Pancreas (tissue), 10 donors: ENCODE data around the gene RPA3. TPM values are rescaled to one million over a fixed set of nuclear protein-coding genes. Genes with fewer than 3 reads are reported as not detected.

Experiments
- ATAC-seq, 4 donors: fragments of 200-7000 bp; cut with Tn5 transposase; one replicate each; pipeline versions ENCODE4 v1.8.0 to v1.9.1; 2020; ENCODE audit warnings: mild to moderate bottlenecking in 4 of 4, moderate library complexity in 4 of 4
- DNase-seq, 6 donors: peaks; one replicate each; pipeline ENCODE4 v3.0.0-alpha.2; 2020
- FAIRE-seq: peaks from 2 replicates; lab custom pipeline; 2012; peaks lifted over from hg19 to GRCh38; lab: Jason Lieb, UNC
- H3K27ac ChIP-seq, 4 donors: fragments of 200-600 bp; sonication (generic); 1 replicate in 3 of 4; 2 replicates in 1 of 4; pipeline versions ENCODE4 v1.5.0 to v1.8.0; 2020
- H3K27me3 ChIP-seq, 4 donors: fragments of 200-600 bp; one replicate each; pipeline ENCODE4 v1.8.0; 2021
- H3K36me3 ChIP-seq, 3 donors: fragments of 200-600 bp; sonication (generic) in 1 of 3; one replicate each; pipeline versions ENCODE4 v1.5.0 to v1.8.0; 2020 to 2021
- H3K4me1 ChIP-seq, 3 donors: fragments of 200-600 bp; one replicate each; pipeline ENCODE4 v1.8.0; 2021
- H3K4me3 ChIP-seq, 4 donors: fragments of 200-600 bp; sonication (generic) in 2 of 4; one replicate each; pipeline versions ENCODE4 v1.5.0 to v1.8.0; 2020 to 2021
- H3K9me3 ChIP-seq, 4 donors: fragments of 200-600 bp; one replicate each; pipeline ENCODE4 v1.8.0; 2021
- CTCF ChIP-seq, 4 donors: fragments of 200-600 bp; sonication (generic) in 3 of 4; IDR thresholded peaks; one replicate each; pipeline versions ENCODE4 v1.5.0 to v1.8.0; 2021; ENCODE audit warnings: antibody characterized with exemption in 4 of 4
- whole genome bisulfite sequencing, 2 donors: extraction: QIAGEN DNeasy Blood & Tissue Kit; methylation state at CpG; one replicate each; pipeline ENCODE4 v1.1.7; 2013; 5-methylcytosine and 5-hydroxymethylcytosine counted together
- intact Hi-C, 3 donors: fragments of 100-400 bp; cut with DNase I; formaldehyde crosslinking; loops; one replicate each; pipeline versions ENCODE4 v1.11.1 to v1.14.2; 2022
- polyA plus RNA-seq, 2 donors: library from polyadenylated mRNA; stranded (reverse); fragments of 200-250 nt; gene quantifications; one replicate each; pipeline ENCODE4 v1.2.3, GENCODE V29; 2013
- total RNA-seq, 6 donors: library from RNA; stranded (reverse); fragmentation: NEBNext Ultra II Directional in 4 of 6; extraction: Animal tissue kit (Norgen Biotek cat#: 25700) in 4 of 6; gene quantifications; one replicate each; pipeline versions ENCODE4 v1.2.1 to v1.2.4, GENCODE V29; 2021 to 2023
- donor health status: healthy with polysubstance abuse.
- donor health status: DM: no; HTN: no; CAD: no; lungs with moderate emphysema.
- donor health status: DM: no; HTN: no; CAD: no.
- donor health status: control.
- donor health status: control.
- donor health status: Bipolar disorder and iron deficiency.
- donor health status: DM: yes; HTN: yes; CAD: no.
- donor health status: DM: no; HTN: no; CAD: no.
- donor health status: DM: no; HTN: no; CAD: no.
- donor health status: DM: yes; HTN: yes; CAD: no.

The RPA3 gene
- total and polyA plus RNA-seq, 8 donors = 5.2 to 16.0 (median 10.0) TPM

- Histone ChIP-seq H3K27ac (no peak overlapping the region), H3K27me3 (no peaks in the 10 kb centered on the region), H3K36me3 (no peaks in the 10 kb centered on the region), H3K9me3 (no peaks in the 10 kb centered on the region), H3K4me1 (no peaks in the 10 kb centered on the region), H3K4me3 (no peak overlapping the region)
- no peak for TF ChIP-seq CTCF (IDR thresholded peaks at IDR 0.05)
- intact Hi-C loops = no loop called here
- 96% methylated on average over 5 of the region's 5 CpGs for WGBS, 2 donors
- no peak for FAIRE-seq
- DNase-seq = no peak
- ATAC-seq = no peak
Observed at GRCh38 chr7:7720750-7721621, 2.6 kb upstream of the RPA3 start.

GRCh38 chr7:7720193-7720592, 1.8 kb upstream of the RPA3 start:
- 92 to 100% methylated on average over 1 of the region's 1 CpG for WGBS, 2 donors
- no peaks in the 10 kb centered on the region for H3K9me3 ChIP-seq
- no peak for DNase-seq
- no peak overlapping the region for H3K4me3 ChIP-seq
- no peaks in the 10 kb centered on the region for H3K36me3 ChIP-seq
- TF ChIP-seq CTCF (IDR thresholded peaks at IDR 0.05) = no peak
- no peaks in the 10 kb centered on the region for H3K27me3 ChIP-seq
- ATAC-seq = peak in 1 of 4 donors; percentile 12
- intact Hi-C loops = no loop called here
- H3K4me1 ChIP-seq = no peaks in the 10 kb centered on the region
- no peak for FAIRE-seq
- H3K27ac ChIP-seq = no peak overlapping the region

DNA sequence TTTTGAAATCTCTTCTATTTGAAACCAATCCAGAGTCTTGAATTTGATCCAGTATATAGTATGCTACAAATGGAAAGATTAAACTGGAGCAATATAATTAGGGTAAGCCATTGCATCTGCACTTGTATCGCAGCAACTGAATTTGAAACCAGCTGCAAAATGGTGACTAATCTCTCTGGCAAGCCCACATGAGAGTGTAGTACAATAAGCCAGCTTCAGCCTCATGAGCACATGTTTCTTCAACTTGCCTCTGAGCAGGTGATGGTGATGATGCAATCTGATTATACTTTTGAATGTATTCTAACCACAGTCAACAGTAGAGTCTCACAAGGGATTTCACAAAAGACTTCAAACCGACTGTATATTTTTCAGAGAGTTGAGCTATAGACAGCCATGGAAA, 829 bp upstream of the RPA3 start:
- DNase-seq = peak in 3 of 6 donors; percentile 30 to 63 (median 33)
- FAIRE-seq = no peak
- no peaks in the 10 kb centered on the region for H3K27me3 ChIP-seq
- no peak for TF ChIP-seq CTCF (IDR thresholded peaks at IDR 0.05)
- no peak overlapping the region for H3K27ac ChIP-seq
- 72 to 89% methylated on average over 2 of the region's 2 CpGs for WGBS, 2 donors
- intact Hi-C loops = no loop called here
- H3K4me3 ChIP-seq = no peak overlapping the region
- peak; percentile 94 to 96 (median 94) for ATAC-seq
- H3K9me3 ChIP-seq = no peaks in the 10 kb centered on the region
- H3K36me3 ChIP-seq = no peaks in the 10 kb centered on the region
- H3K4me1 ChIP-seq = no peaks in the 10 kb centered on the region

DNA sequence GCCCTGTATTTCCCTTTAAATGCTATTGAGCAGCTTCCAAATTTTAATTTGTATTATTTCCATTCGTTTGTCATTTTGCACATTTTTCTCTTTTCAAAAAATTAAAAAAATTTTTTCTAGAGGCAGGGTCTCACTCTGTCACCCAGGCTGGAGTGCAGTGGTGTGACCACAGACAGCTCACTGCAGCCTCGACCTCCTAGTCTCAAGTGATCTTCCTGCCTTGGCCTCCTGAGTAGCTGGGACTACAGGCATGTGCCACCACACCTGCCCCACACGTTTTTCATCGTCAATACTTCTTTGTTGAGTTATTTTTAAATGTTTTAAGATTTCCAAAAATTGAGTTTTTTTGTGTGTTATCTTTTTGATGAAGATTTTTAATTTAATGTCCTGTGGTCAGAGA, 4.7 kb downstream of the RPA3 start:
- no peak overlapping the region for H3K4me3 ChIP-seq
- H3K4me1 ChIP-seq = no peaks in the 10 kb centered on the region
- H3K27ac ChIP-seq = no peak overlapping the region
- ATAC-seq (no peak), FAIRE-seq (no peak), DNase-seq (no peak)
- TF ChIP-seq CTCF (IDR thresholded peaks at IDR 0.05) = no peak
- 82 to 89% methylated on average over 4 of the region's 4 CpGs for WGBS, 2 donors
- no peaks in the 10 kb centered on the region for H3K36me3 ChIP-seq
- H3K9me3 ChIP-seq = no peaks in the 10 kb centered on the region
- H3K27me3 ChIP-seq = no peaks in the 10 kb centered on the region
- intact Hi-C loops = no loop called here

- no peaks in the 10 kb centered on the region for H3K9me3 ChIP-seq
- H3K4me1 ChIP-seq = peaks cover 0 to 6% (median 4%) of the 10 kb centered on the region in 3 donors
- H3K27ac ChIP-seq = no peak overlapping the region
- H3K4me3 ChIP-seq = no peak overlapping the region
- no peak for DNase-seq
- H3K27me3 ChIP-seq = no peaks in the 10 kb centered on the region
- intact Hi-C loops = no loop called here
- no peak for TF ChIP-seq CTCF (IDR thresholded peaks at IDR 0.05)
- no peak for ATAC-seq
- H3K36me3 ChIP-seq = no peaks in the 10 kb centered on the region
- FAIRE-seq = no peak
- 87 to 90% methylated on average over 2 of the region's 2 CpGs for WGBS, 2 donors
Observed at GRCh38 chr7:7710469-7710868, 7.9 kb downstream of the RPA3 start.
